ENCODE results near the gene LUC7L2. TPM values are rescaled to one million over a fixed set of nuclear protein-coding genes. Genes with fewer than 3 reads are reported as not detected.
"Not testable (repeated sequence)": the region's sequence is repeated elsewhere in the genome, so short reads cannot be mapped to it uniquely, and the experiment has no call there.

LUC7L2 gene
- total RNA-seq, 1 experiment from 2014 or later: 49.1 TPM

- no peak for DNase-seq (ENCODE audit: low read depth)
Observed at GRCh38 chr7:139446051-139446890, 86.6 kb downstream of the LUC7L2 start.

- DNase-seq (ENCODE audit: low read depth): no peak
Observed at GRCh38 chr7:139450851-139451250, 91.2 kb downstream of the LUC7L2 start.

GRCh38 chr7:139451638-139452037 lies 91.9 kb downstream of the LUC7L2 start:
- DNase-seq (ENCODE audit: low read depth): peak; percentile 56

GRCh38 chr7:139452958-139453672 lies 93.4 kb downstream of the LUC7L2 start:
- peak; percentile 66 for DNase-seq (ENCODE audit: low read depth)

GRCh38 chr7:139453673-139454321 lies 94.1 kb downstream of the LUC7L2 start:
- DNase-seq (ENCODE audit: low read depth): peak; percentile 23

GRCh38 chr7:139455789-139456188 lies 96.1 kb downstream of the LUC7L2 start:
- no peak for DNase-seq (ENCODE audit: low read depth)

GRCh38 chr7:139456511-139456910 lies 96.8 kb downstream of the LUC7L2 start:
- DNase-seq (ENCODE audit: low read depth): no peak

- peak; percentile 74 for DNase-seq (ENCODE audit: low read depth)
Observed at GRCh38 chr7:139457153-139457946, 97.7 kb downstream of the LUC7L2 start.

GRCh38 chr7:139463421-139463820 lies 103.7 kb downstream of the LUC7L2 start:
- DNase-seq (ENCODE audit: low read depth): not testable (repeated sequence)

- not testable (repeated sequence) for DNase-seq (ENCODE audit: low read depth)
Observed at GRCh38 chr7:139464511-139464910, 104.8 kb downstream of the LUC7L2 start.

GRCh38 chr7:139465072-139465471 lies 105.4 kb downstream of the LUC7L2 start:
- DNase-seq (ENCODE audit: low read depth): not testable (repeated sequence)

GRCh38 chr7:139467729-139468128 lies 108.0 kb downstream of the LUC7L2 start:
- not testable (repeated sequence) for DNase-seq (ENCODE audit: low read depth)

- DNase-seq (ENCODE audit: low read depth): not testable (repeated sequence)
Observed at GRCh38 chr7:139468281-139468680, 108.6 kb downstream of the LUC7L2 start.

- DNase-seq (ENCODE audit: low read depth): no peak
Observed at GRCh38 chr7:139471740-139472353, 112.2 kb downstream of the LUC7L2 start.

Other genes with a start within 250 kb of the LUC7L2 start
- gene UBN2, start 128.7 kb upstream of the LUC7L2 start, total RNA-seq (2014; rRNA removed; shearing (Covaris generic)): 3.5 and 3.6 TPM in 2 replicates
- gene FMC1, start 18.6 kb upstream of the LUC7L2 start, total RNA-seq (2014; rRNA removed; shearing (Covaris generic)): 36.2 and 42.9 TPM in 2 replicates
- gene KLRG2, start 123.8 kb downstream of the LUC7L2 start, total RNA-seq (2014; rRNA removed; shearing (Covaris generic)): not detected in 2 replicates
- not detected in 2 replicates for gene CLEC2L, start 163.8 kb downstream of the LUC7L2 start, total RNA-seq (2014; rRNA removed; shearing (Covaris generic))